Measurements from ENCODE around the gene CEBPA.
"Not testable (repeated sequence)": the region's sequence is repeated elsewhere in the genome, so short reads cannot be mapped to it uniquely, and the experiment has no call there.

The CEBPA gene

DNA sequence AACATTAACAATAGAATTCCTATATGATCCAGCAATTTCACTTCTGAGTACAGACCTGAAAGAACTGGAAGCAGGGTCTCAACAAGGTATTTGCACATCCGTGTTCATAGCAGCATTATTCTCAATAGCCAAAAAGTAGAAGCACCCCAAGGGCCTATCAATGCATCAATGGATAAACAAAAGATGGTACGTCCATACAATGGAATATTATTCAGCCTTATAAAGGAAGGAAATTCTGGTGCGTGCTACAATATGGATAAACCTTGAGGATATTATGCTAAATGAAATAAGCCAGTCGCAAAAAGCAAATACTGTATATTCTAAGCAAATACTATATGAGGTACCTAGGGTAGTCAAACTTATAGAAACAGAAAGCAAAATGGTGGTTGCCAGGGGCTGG is 30.8 kb upstream of the CEBPA start:
- Histone ChIP-seq H3K36me3 (ENCODE audit: insufficient read depth, low read length) (no peaks in the 10 kb centered on the region), H3K4me3 (no peak overlapping the region), H3K9ac (ENCODE audit: insufficient read length) (no peak overlapping the region), H3K9me3 (ENCODE audit: low read depth, low read length) (no peaks in the 10 kb centered on the region), H3K27ac (no peak overlapping the region)
- TF ChIP-seq EZH2 (IDR thresholded peaks at IDR 0.05) = no peak
- DNase-seq (ENCODE audit: low read depth, low spot score) = no peak

DNA sequence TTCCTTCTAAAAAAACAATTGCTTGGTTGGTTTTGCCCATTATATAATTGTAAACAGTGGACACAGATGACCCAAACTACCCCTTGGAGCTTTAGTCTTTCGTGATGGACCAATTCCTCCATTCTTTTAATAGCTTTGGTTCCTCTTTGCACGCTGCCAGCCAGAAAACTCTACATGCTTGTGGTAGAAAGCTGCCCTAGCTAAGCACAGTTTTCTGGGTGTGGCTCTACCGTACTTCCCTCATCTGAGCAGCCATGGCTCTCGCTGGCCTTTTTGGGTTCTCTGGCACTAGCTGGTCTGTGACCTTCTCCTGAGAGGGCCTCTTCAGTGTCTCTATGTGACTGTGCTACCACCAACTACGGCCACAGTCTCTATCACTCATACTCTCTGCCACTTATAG is 29.9 kb upstream of the CEBPA start:
- no peak for DNase-seq (ENCODE audit: low read depth, low spot score)
- H3K9ac ChIP-seq (ENCODE audit: insufficient read length) = no peak overlapping the region
- H3K36me3 ChIP-seq (ENCODE audit: insufficient read depth, low read length) = no peaks in the 10 kb centered on the region
- H3K9me3 ChIP-seq (ENCODE audit: low read depth, low read length) = no peaks in the 10 kb centered on the region
- TF ChIP-seq POLR2AphosphoS5 (IDR thresholded peaks at IDR 0.05; ENCODE audit: borderline replicate concordance, low read depth, low read length) = no peak
- TF ChIP-seq FOXP2 (optimal IDR thresholded peaks at IDR 0.05; ENCODE audit: control extremely low read depth, extremely low read length, insufficient read depth) = no peak
- no peak for TF ChIP-seq EZH2 (IDR thresholded peaks at IDR 0.05)
- no peak overlapping the region for H3K4me3 ChIP-seq
- H3K27ac ChIP-seq = no peak overlapping the region

DNA sequence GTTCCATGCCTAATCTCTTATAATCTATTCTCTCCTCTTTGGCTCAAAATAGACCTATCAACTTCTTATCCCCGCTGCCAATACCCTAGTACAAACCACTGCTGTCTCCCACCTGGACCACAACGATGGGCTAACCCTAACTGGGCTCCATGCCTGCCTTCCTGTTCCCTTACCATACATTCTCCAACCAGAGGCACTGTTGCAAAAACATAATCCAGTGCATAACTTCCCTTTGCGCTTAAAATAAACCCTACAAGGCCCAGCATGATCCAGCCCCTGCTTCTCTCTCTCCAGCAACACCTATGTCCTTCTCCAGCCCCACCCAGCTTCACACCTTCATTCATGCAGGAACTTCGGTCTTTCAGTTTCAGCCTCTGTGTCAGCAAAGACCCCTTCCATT is 27.4 kb upstream of the CEBPA start:
- H3K9ac ChIP-seq (ENCODE audit: insufficient read length) = no peak overlapping the region
- no peaks in the 10 kb centered on the region for H3K36me3 ChIP-seq (ENCODE audit: insufficient read depth, low read length)
- H3K4me3 ChIP-seq = no peak overlapping the region
- TF ChIP-seq EZH2 (IDR thresholded peaks at IDR 0.05) = no peak
- H3K9me3 ChIP-seq (ENCODE audit: low read depth, low read length) = no peaks in the 10 kb centered on the region
- H3K27ac ChIP-seq = no peak overlapping the region
- DNase-seq (ENCODE audit: low read depth, low spot score) = no peak

DNA sequence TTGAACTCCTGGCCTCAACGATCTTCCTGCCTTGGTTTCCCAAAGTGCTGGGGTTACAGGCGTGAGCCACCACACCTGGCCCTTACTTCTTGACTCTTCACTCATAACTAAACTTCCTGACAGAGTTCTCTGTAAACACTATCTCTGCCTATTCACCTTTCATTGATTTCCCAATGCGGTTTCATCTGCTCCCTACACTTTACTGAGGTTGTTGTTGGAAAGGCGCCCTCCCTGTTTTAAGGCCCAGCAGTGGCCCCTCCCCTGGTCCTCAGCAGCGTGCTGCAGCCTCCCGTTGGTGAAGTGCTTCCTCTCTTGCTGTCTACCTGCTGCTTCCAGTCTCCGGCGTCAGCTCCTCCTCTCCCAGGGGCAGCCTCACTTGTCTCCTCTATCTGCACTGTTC is 26.7 kb upstream of the CEBPA start:
- H3K9me3 ChIP-seq (ENCODE audit: low read depth, low read length) = no peaks in the 10 kb centered on the region
- no peak overlapping the region for H3K4me3 ChIP-seq
- no peak overlapping the region for H3K9ac ChIP-seq (ENCODE audit: insufficient read length)
- TF ChIP-seq POLR2AphosphoS5 (IDR thresholded peaks at IDR 0.05; ENCODE audit: borderline replicate concordance, low read depth, low read length) = no peak
- TF ChIP-seq EZH2 (IDR thresholded peaks at IDR 0.05) = no peak
- no peak for TF ChIP-seq FOXP2 (optimal IDR thresholded peaks at IDR 0.05; ENCODE audit: control extremely low read depth, extremely low read length, insufficient read depth)
- DNase-seq (ENCODE audit: low read depth, low spot score) = no peak
- no peak overlapping the region for H3K27ac ChIP-seq
- H3K36me3 ChIP-seq (ENCODE audit: insufficient read depth, low read length) = no peaks in the 10 kb centered on the region

DNA sequence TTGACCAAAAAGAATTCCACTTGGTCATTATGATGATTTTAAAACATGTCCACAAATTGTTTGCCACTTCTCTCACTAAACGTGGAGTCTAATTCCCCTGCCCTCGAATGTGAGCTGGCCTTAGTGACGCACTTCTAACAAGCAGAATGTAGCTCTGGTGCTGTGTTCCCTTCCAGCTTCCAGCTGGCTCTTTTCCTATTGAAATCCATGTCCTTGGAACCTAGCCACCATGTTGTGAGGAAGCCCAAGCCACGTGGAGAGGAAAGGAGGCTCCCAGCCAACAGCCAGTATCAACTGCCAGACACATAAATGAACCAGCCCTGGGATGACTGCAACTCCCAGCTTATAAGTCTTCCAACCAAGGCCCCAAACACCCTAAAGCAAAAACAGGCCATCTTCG is 23.6 kb upstream of the CEBPA start:
- no peak overlapping the region for H3K27ac ChIP-seq
- DNase-seq (ENCODE audit: low read depth, low spot score) = no peak
- H3K9me3 ChIP-seq (ENCODE audit: low read depth, low read length) = no peaks in the 10 kb centered on the region
- no peak for TF ChIP-seq POLR2AphosphoS5 (IDR thresholded peaks at IDR 0.05; ENCODE audit: borderline replicate concordance, low read depth, low read length)
- no peak for TF ChIP-seq FOXP2 (optimal IDR thresholded peaks at IDR 0.05; ENCODE audit: control extremely low read depth, extremely low read length, insufficient read depth)
- no peak for TF ChIP-seq EZH2 (IDR thresholded peaks at IDR 0.05)
- no peak overlapping the region for H3K9ac ChIP-seq (ENCODE audit: insufficient read length)
- H3K4me3 ChIP-seq = no peak overlapping the region
- H3K36me3 ChIP-seq (ENCODE audit: insufficient read depth, low read length) = no peaks in the 10 kb centered on the region

DNA sequence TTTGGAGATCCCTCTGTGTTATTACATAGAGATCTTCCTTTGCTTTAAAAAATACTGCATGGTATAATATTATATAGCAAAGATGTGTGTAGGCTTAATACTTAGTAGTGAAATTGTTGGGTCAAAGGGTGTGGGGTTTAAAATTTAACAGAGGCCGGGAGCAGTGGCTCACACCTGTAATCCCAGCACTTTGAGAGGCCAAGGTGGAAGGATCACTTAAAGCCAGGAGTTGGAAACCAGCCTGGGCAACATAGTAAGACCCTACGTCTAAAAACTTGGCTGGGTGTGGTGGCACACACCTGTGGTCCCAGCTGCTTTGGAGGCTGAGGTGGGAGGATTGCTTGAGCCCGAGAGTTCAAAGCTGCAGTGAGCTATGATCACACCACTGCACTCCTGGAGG is 22.3 kb upstream of the CEBPA start:
- Histone ChIP-seq H3K36me3 (ENCODE audit: insufficient read depth, low read length) (no peaks in the 10 kb centered on the region), H3K9ac (ENCODE audit: insufficient read length) (no peak overlapping the region), H3K4me3 (no peak overlapping the region), H3K9me3 (ENCODE audit: low read depth, low read length) (no peaks in the 10 kb centered on the region), H3K27ac (no peak overlapping the region)
- no peak for DNase-seq (ENCODE audit: low read depth, low spot score)
- TF ChIP-seq POLR2AphosphoS5 (IDR thresholded peaks at IDR 0.05; ENCODE audit: borderline replicate concordance, low read depth, low read length) (no peak), EZH2 (IDR thresholded peaks at IDR 0.05) (no peak), FOXP2 (optimal IDR thresholded peaks at IDR 0.05; ENCODE audit: control extremely low read depth, extremely low read length, insufficient read depth) (no peak)

DNA sequence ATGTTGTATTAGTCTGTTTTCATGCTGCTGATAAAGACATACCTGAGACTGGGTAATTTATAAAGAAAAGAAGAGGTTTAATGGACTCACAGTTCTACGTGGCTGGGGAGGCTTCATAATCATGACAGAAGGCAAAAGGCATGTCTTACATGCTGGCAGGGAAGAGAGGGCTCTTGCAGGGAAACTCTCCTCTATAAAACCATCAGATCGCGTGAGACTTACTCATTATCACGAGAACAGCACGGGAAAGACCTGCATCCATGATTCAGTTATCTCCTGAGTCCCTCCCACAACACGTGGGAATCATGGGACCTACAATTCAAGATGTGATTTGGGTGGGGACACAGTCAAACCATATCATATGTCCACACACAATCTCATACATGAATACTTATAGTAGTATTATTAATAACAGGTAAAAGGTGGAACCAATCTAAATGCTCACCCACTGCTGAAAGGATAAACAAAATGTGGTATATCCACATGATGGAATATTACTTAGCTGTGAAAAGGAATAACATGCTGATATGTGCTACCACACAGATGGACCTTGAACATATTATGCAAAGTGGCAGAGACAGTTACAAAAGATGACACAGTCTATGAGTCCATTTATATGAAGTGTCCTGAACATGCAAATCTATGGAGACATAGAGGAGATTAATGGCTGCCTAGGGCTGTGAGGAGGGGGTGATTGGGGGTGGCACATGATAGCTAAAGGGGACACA is 20.9 kb upstream of the CEBPA start:
- TF ChIP-seq EZH2 (IDR thresholded peaks at IDR 0.05) (no peak), FOXP2 (optimal IDR thresholded peaks at IDR 0.05; ENCODE audit: control extremely low read depth, extremely low read length, insufficient read depth) (no peak), POLR2AphosphoS5 (IDR thresholded peaks at IDR 0.05; ENCODE audit: borderline replicate concordance, low read depth, low read length) (no peak)
- Histone ChIP-seq H3K27ac (no peak overlapping the region), H3K4me3 (no peak overlapping the region), H3K9me3 (ENCODE audit: low read depth, low read length) (no peaks in the 10 kb centered on the region), H3K9ac (ENCODE audit: insufficient read length) (no peak overlapping the region), H3K36me3 (ENCODE audit: insufficient read depth, low read length) (no peaks in the 10 kb centered on the region)
- DNase-seq (ENCODE audit: low read depth, low spot score) = no peak

DNA sequence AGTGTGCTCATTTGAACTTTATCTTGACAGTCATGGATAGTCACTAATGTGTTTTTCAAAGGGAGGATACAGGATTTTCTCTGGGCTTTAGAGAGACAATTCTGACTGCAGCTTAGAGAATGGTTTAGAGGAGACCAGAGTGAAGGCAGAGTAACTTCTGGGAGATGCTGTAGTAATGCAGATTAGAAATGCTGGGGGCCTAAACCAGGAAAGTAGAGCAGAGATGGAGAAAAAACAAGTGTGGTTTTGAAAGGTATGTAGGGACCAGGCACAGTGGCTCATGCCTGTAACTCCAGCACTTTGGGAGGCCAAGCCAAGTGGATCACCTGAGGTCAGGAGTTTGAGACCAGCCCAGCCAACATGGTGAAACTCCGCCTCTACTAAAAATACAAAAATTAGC is 18.3 kb upstream of the CEBPA start:
- Histone ChIP-seq H3K9ac (ENCODE audit: insufficient read length) (no peak overlapping the region), H3K9me3 (ENCODE audit: low read depth, low read length) (no peaks in the 10 kb centered on the region), H3K27ac (no peak overlapping the region), H3K36me3 (ENCODE audit: insufficient read depth, low read length) (no peaks in the 10 kb centered on the region), H3K4me3 (no peak overlapping the region)
- TF ChIP-seq POLR2AphosphoS5 (IDR thresholded peaks at IDR 0.05; ENCODE audit: borderline replicate concordance, low read depth, low read length) (no peak), EZH2 (IDR thresholded peaks at IDR 0.05) (no peak), FOXP2 (optimal IDR thresholded peaks at IDR 0.05; ENCODE audit: control extremely low read depth, extremely low read length, insufficient read depth) (no peak)
- no peak for DNase-seq (ENCODE audit: low read depth, low spot score)

DNA sequence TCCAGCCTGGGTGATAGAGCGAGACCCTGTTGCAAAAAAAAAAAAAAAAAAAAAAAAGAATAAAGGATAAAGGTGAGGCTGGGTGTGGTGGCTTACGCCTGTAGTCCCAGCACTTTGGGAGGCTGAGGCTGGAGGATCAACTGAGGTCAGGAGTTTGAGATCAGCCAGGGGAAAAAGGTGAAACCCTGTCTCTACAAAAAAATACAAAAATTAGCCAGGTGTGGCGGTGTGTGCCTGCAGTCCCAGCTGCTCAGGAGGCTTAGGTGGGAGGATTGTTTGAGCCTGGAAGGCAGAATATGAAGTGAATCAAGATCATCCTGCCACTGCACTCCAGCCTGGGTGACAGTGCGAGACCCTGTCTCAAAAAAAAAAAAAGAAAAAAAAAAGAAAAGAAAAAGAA is 15.7 kb upstream of the CEBPA start:
- not testable (repeated sequence) for H3K9ac ChIP-seq (ENCODE audit: insufficient read length); H3K4me3 ChIP-seq; H3K9me3 ChIP-seq (ENCODE audit: low read depth, low read length); H3K36me3 ChIP-seq (ENCODE audit: insufficient read depth, low read length); H3K27ac ChIP-seq; DNase-seq (ENCODE audit: low read depth, low spot score)

All from SK-N-MC (cell line).